Measurements from ENCODE around the gene IMP4.

DNA sequence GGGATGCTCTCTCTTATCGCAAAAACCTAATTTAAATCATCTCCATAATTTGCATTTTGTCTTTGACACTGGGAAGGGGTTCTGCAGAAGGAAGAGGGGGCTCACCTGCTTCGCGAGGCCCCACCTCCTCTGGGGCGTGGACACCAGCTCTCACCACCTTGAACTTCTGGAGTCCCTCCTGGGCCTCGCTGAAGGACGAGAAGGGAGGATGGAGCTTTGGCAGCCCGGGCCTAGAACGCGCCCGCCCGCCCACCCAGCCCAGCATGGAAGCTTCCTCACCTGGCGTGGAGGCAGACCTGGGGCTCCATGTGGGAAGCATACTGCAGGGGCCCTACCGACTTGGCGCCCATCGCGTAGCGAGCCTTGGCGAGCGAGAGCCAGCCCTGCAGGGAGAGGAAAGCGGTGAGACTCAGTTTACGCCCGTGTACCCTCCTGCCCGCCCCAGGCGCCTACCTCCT lies 1.1 kb upstream of the IMP4 start:
- TF ChIP-seq CTCF (IDR thresholded peaks at IDR 0.05; ENCODE audit: low read depth, low read length, missing input control): no peak
- TF ChIP-seq GABPA (IDR thresholded peaks at IDR 0.05 in 1 of 2, conservative IDR thresholded peaks at IDR 0.05 in 1 of 2): no peak
- TF ChIP-seq, protein P1, sequence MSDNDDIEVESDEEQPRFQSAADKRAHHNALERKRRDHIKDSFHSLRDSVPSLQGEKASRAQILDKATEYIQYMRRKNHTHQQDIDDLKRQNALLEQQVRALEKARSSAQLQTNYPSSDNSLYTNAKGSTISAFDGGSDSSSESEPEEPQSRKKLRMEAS (IDR thresholded peaks at IDR 0.05): no peak
- no peak for TF ChIP-seq SP1 (IDR thresholded peaks at IDR 0.05)
- no peak for TF ChIP-seq RAD21 (IDR thresholded peaks at IDR 0.05)
- TF ChIP-seq TAF1 (conservative IDR thresholded peaks at IDR 0.05): no peak
- TF ChIP-seq RXRA (IDR thresholded peaks at IDR 0.05): no peak
- TF ChIP-seq FOXA1 (IDR thresholded peaks at IDR 0.05): no peak
- TF ChIP-seq, protein P2, sequence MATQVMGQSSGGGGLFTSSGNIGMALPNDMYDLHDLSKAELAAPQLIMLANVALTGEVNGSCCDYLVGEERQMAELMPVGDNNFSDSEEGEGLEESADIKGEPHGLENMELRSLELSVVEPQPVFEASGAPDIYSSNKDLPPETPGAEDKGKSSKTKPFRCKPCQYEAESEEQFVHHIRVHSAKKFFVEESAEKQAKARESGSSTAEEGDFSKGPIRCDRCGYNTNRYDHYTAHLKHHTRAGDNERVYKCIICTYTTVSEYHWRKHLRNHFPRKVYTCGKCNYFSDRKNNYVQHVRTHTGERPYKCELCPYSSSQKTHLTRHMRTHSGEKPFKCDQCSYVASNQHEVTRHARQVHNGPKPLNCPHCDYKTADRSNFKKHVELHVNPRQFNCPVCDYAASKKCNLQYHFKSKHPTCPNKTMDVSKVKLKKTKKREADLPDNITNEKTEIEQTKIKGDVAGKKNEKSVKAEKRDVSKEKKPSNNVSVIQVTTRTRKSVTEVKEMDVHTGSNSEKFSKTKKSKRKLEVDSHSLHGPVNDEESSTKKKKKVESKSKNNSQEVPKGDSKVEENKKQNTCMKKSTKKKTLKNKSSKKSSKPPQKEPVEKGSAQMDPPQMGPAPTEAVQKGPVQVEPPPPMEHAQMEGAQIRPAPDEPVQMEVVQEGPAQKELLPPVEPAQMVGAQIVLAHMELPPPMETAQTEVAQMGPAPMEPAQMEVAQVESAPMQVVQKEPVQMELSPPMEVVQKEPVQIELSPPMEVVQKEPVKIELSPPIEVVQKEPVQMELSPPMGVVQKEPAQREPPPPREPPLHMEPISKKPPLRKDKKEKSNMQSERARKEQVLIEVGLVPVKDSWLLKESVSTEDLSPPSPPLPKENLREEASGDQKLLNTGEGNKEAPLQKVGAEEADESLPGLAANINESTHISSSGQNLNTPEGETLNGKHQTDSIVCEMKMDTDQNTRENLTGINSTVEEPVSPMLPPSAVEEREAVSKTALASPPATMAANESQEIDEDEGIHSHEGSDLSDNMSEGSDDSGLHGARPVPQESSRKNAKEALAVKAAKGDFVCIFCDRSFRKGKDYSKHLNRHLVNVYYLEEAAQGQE (IDR thresholded peaks at IDR 0.05): no peak
